Left colon (tissue), 2 donors: ENCODE data around the gene ZBTB8A. TPM values are rescaled to one million over a fixed set of nuclear protein-coding genes. Genes with fewer than 3 reads are reported as not detected.

Source experiments
- ATAC-seq: fragments of 200-7000 bp; cut with Tn5 transposase; one replicate; pipeline ENCODE4 v1.9.1; 2020; ENCODE audit warnings: mild to moderate bottlenecking, moderate library complexity
- DNase-seq, 2 donors: peaks; one replicate each; pipeline ENCODE4 v3.0.0-alpha.2; 2020
- intact Hi-C, 2 donors: fragments of 100-400 bp; cut with DNase I in 1 of 2; cut with micrococcal nuclease in 1 of 2; formaldehyde crosslinking; loops; one replicate each; pipeline versions ENCODE4 v1.11.2 to v1.14.0; 2022; cut with DNase I, micrococcal nuclease
- long read RNA-seq: library from polyadenylated mRNA; unstranded; transcript quantifications from one replicate; pipeline ENCODE4 v2.0.0, GENCODE V29; 2021
- total RNA-seq, 2 donors: library from RNA; stranded (reverse); fragmentation: NEBNext Ultra II Directional; extraction: Animal tissue kit (Norgen Biotek cat#: 25700); gene quantifications; one replicate each; pipeline ENCODE4 v1.2.1, GENCODE V29; 2021
- donor health status: DM: no; HTN: no; CAD: no.
- donor health status: DM: yes; HTN: yes; CAD: no.

Gene ZBTB8A
- 1 to 10 TPM; 6.0 to 6.7 TPM for total RNA-seq
- long read RNA-seq, full-length matches to known transcripts = 5 of 7 reads
- long read RNA-seq, partial matches to known transcripts = 0 of 7 reads
- long read RNA-seq, other reads (novel, unspliced or antisense) = 2 of 7 reads

DNA sequence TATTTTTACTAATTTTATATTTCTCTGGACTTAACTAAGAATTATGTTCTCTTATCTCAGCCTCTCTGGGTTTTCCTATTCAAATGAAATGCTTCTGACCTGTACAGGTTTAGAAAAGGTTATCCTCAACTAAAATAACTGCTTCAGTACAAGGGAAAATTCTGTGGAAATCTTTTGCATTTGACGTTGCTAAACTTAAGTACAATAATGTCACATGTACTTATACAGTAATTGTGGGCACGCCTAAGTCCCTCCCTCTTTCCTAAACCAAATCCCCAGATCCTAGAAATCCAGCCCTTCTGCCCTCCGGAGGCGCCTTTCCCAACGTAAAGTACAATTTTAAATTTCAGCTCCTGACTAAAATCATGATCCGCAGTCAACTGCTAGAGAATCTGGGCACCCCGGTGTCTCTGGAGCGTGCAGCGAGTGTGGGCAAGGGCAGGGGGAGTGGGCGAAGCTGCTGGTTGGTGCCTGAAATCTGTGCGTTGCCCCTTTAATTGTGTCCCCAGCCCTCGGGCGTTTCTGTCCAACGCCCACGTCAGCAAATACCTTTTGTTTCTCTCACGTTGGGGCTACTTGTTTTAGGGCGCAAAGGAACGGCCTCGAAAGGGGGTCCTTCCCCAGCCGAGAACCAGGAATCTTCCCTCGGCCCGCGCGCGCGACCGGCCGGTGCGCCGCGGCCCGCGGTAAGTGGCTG is at the start of gene ZBTB8A:
Gene ZBTB8A (plus strand): TSS at position 541 of the 697 bp plus-strand sequence. CDS start 53,505 bp downstream, outside the sequence.
- intact Hi-C loops = no loop called here
- ATAC-seq = peak; percentile 74
- peak; percentile 57 to 61 for DNase-seq

DNA sequence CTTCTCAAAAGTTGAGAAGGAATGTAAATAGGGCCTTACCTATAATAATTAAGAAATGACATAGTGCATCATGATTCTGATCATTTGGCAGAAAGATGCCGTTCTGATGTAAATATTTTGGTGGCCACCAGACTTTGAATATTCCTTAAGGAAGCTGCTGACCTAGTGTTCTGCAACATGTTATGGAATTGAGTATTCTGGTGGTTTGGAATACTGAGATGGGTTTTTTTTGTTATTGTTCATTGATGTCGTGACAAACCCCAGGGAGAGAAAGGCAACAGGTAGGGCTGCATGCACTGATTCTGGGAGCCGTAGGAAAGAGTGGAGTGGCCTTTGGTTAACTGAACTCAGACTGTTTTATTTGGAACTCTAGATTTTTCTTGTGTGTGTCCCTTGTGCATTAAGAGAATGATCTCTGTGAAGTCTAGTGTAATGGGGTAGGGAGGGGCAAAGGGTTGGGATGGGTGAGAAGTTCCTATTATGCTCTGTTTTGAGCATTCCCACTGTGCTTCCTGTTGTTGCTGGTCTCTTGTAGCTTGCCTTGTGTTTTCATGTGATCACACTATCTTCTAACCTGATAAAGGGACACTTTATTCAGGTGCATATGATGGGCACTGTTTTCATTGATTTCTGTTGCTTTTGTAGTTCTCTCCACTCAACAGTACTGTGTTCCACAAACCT is 49.3 kb upstream of the ZBTB8A start:
- ATAC-seq (no peak), DNase-seq (no peak)
- intact Hi-C loops = no loop called here

DNA sequence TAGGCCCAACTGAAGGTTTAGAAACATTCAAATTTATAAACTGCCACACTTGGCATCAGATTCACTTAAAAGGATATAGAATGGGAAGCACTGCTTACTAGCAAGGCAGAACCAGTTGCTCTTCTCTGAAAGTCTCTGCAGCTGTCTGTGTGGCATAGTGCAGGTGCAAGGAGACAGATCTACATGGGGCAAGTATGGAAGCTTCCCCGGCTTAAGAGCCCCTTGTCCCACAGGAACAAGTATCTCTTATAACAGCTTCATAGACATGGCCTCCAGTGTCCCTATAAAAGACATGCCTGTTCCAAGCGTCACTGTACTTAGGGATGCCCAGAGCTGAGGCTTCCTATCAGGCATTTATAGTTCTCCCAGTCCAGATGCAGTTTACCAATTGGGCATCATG is 47.8 kb upstream of the ZBTB8A start:
- ATAC-seq (no peak), DNase-seq (no peak)
- intact Hi-C loops = no loop called here

DNA sequence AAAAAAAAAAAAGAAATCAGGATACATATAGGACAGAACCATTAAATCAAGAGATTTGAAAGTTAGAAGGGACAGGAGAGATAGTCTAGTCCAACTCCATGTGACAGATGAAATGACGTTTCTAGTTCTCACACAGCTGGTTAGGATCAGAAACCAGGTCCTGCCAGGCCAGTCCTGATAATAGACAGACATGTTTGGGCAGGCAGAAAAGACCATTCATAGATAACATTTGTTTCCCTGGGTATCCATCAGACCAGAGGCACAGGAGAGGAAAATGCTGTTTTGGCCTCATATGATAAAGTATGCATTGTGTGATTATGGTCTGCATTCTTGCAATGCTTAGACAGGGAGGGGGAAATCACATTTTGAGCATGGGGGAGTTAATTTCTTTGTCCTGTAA is 45.0 kb upstream of the ZBTB8A start:
- ATAC-seq (no peak), DNase-seq (no peak)
- intact Hi-C loops = no loop called here

DNA sequence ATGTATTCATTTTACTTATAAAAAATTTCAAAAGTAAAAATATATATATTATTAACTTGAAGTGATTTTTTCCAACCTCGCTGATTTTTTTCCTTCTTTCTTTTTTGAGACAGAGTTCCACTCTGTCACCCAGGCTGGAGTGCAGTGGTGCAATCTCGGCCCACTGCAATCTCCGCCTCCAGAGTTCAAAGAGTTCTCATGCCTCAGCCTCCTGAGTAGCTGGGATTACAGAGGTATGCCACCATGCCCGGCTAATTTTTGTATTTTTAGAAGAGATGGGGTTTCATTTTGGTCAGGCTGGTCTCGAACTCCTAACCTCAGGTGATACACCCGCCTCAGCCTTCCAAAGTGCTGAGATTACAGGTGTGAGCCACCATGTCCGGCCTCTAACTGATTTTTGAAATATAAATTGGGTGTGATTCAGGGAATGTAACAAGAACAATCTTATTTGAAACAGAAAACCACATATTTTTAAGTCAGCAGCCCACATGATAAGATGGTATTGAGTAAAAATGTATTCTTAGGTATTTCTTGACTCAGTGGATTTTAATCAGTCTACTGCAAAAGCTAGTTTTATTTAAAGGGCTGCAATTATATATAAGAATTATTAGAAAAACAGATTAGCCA is 44.4 kb upstream of the ZBTB8A start:
- no peak for DNase-seq
- intact Hi-C loops = no loop called here
- no peak for ATAC-seq

DNA sequence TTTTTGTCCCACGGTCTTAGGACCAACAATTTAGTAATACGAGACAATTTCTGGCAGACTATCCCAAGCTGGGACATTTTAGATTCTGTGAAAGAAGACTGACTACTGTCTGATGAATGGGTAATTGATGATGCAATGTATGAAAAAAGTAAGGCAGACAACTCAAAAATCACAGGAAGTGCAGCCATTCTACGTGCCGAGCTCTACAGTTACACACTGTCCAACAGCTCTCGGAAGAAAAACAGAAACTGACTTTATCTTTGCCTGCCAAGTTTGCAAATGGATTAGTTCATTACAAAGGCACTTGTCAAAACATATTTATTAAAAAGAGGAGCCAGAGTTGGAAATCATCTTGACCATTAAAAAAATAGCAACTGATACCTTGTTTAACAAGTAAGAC is 43.1 kb upstream of the ZBTB8A start:
- intact Hi-C loops = no loop called here
- ATAC-seq = no peak
- DNase-seq = no peak

DNA sequence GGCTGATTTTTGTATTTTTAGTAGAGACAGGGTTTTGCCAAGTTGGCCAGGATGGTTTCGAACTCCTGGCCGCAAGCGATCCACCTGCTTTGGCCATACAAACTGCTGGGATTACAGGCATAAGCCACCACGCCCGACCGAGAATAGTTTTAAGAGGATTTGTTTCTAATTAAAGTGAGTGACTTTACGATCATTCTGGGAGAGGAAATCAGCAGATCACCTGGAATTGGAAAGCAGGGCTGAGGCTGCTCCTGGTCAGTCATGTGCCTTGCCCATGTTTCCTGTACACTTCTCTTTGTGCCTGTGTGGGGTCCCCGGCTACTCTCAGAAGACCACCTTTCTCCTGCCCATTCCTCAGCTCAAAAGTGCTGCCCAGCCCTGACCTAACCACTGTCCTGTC is 40.5 kb upstream of the ZBTB8A start:
- DNase-seq (no peak), ATAC-seq (no peak)
- intact Hi-C loops = no loop called here

DNA sequence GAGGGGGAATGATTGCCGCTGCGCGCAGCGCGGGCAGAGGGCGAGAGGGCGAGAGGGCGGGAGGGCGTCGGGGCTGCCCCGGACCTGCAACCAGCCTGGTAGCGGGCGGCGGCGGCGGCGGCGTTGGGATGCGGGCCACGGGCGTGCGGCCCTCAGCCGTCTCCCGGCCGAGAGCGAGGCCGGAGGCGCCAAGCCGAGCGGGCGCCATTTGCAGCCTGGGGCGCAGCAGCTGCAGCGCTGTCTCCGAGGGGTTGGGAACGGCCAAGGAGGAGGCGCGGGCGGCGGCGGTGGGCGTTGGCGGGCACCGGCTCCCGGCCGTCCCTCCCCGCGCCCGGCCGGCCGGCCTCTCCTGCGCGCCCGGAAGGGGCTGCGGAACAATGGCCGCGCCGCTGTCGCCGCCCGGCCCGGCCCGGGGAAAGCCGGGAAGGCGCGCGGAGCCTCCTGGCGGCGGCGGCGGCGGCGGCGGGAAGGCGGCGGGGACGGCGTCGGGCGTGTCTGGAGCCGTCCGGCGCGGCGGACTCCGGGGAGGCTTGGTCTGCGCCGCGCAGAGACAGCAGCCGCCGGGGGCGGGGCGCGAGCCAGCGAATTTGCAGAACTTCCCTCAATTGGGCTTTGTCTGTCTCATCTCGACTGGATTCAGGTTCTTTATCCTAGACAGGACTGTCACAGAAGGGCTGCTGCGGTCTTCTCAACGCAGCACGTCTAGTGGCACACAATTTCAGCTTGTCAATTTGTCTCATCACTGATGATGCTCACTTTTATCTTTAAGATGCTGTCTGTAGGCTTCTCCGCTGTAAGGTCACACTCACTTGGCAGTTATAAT is 38.6 kb upstream of the ZBTB8A start:
- ATAC-seq (peak; percentile 92), DNase-seq (peak; percentile 42 to 68)
- intact Hi-C loops = no loop called here

DNA sequence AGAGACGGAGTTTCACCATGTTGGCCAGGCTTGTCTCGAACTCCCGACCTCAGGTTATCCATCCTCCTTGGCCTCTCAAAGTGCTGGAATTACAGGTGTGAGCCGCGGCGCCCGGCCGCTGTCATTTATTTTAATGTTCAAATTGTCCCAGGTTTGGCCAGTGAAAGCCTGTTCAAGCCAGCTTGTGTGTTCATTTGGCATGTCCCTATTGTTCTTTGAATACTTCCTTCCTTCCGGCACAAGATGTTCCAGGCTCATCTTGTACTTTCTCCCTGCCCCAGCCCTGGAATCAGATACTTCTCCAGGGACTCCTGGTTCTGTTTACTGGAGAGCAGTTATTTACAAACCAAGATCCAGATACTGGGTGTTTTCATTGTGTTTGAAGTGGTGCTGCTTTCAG is 37.4 kb upstream of the ZBTB8A start:
- peak in 1 of 2 donors; percentile 33 for DNase-seq
- intact Hi-C loops = no loop called here
- ATAC-seq = no peak

DNA sequence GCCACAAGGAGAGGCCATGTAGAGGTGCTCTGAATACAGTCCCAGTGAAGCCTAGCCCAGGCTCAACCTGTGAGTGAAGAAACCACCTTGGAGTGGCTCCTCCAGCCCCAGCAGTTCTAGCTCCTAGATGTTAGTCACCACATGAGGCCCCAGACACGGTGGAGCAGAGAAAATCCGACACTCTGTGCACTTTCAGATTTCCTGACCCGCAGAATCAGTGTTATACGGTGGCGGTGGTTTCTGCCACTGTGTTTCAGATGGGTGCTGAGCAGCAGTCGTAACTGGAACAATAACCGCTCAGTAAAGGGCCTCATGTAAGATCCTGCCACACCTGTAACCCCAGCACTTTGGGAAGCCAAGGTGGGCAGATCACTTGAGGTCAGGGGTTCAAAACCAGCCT is 36.1 kb upstream of the ZBTB8A start:
- intact Hi-C loops = no loop called here
- ATAC-seq = no peak
- DNase-seq = no peak

DNA sequence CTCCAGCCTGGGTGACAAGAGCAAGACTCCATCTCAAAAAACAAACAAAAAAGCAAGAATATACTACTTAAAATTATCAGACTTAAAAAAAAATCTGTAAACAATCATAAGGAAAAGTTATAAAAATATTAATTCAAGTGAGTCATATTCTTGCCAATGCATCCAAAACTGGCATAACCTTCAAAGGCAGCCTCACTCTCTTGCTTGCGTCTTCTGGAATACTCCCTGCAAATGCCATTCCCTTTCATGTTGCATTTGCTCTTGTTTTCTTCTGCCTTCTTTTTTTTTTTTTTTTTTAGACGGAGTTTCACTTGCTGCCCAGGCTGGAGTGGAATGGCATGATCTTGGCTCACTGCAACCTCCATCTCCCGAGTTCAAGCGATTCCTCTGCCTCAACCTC is 32.2 kb upstream of the ZBTB8A start:
- intact Hi-C loops = no loop called here
- DNase-seq (no peak), ATAC-seq (no peak)

DNA sequence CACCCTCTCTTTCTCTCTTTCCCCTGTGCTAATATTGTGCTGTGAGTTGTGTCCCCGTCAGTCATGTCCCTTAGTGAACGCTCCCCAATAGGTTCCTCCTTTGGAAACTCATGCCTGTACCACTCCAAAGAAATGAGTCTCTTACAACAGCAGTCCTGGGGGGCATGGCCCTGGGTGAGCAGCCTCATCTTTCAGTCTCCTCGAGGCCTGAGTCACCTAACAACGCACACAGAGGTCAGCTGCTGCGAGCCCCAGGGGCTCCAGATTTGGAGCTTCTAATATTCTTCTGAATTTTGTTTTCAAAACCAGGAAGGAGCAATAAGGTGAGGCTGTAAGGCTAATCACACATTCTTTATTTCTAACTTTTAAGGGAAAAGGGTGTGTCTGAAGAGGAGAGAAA is 30.5 kb upstream of the ZBTB8A start:
- no peak for ATAC-seq

DNA sequence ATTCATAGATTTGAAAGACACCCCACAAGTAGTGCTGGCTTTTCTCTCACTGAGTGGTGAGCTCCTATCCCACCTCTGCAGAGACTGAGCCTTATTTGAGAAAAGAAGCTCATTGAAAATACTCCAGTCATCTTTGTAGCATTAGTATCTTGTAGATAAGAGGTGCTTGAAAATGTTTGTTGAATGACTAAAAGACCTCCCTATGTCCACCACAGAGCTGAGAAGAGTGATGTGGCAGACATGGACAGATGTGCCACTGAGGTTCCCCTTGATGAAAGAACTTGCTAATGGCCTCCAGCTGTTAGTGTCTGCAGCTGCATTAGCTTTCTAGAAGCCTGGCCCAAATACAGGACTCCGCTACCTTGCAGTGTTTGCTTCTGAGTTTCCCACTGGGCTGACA is 29.3 kb upstream of the ZBTB8A start:
- ATAC-seq (no peak), DNase-seq (no peak)
- intact Hi-C loops = no loop called here

More for the DNA sequence above, 30.5 kb upstream of the ZBTB8A start:
- intact Hi-C loops = no loop called here
- no peak for DNase-seq

DNA sequence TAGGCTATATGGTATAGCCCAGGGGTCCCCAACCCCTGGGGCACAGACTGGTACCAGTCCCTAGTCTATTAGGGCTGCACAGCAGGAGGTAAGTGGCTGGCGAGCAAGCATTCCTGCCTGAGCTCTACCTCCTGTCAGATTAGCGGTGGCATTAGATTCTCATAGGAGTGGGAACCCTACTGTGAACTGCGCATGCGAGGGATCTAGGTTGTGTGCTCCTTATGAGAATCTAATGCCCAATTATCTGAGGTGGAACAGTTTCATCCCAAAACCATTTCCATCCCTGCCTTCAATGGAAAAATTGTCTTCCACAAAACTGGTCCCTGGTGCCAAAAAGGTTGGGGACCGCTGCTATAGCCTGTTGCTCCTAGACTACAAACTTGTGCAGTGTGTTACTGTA is 22.8 kb upstream of the ZBTB8A start:
- intact Hi-C loops = no loop called here
- ATAC-seq (no peak), DNase-seq (no peak)

DNA sequence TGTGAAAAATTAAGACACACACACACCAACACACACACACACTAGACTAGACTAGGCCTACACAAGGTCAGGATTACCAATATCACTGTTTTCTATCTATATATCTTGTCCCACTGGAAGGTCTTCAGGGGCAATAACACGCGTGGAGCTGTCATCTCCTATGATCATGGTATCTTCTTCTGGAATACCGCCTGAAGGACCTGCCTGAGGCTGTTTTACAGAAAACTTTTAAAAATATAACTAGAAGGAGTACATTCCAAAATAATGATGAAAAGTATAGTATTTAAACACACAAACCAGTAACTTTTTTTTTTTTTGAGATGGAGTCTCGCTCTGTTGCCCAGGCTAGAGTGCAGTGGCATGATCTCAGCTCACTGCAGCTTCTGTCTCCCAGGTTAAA is 20.3 kb upstream of the ZBTB8A start:
- ATAC-seq = no peak
- intact Hi-C loops = no loop called here
- DNase-seq = no peak

DNA sequence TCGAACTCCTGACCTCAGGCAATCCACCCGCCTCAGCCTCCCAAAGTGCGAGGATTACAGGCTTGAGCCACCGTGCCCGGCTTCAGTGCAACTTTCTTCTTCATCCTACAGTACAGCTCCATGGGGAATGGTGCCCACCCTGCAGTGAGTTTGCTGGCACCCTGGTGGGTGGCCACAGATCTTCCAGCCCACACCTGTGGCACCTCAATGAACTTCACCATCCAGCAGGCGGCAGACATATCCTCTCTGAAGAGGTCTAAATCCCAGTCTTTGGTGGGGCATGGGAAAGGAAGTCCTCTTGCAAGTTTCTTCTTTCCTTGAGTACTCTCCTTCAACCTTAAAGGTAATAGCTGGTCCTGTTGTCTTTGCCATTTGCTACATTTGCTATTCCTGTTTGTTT is 18.1 kb upstream of the ZBTB8A start:
- intact Hi-C loops = loop anchor here in 1 of 2 donors (10.0 kb wide), 1 partner anchor 254 kb away; no protein-coding TSS in a partner anchor
- DNase-seq (no peak), ATAC-seq (no peak)

DNA sequence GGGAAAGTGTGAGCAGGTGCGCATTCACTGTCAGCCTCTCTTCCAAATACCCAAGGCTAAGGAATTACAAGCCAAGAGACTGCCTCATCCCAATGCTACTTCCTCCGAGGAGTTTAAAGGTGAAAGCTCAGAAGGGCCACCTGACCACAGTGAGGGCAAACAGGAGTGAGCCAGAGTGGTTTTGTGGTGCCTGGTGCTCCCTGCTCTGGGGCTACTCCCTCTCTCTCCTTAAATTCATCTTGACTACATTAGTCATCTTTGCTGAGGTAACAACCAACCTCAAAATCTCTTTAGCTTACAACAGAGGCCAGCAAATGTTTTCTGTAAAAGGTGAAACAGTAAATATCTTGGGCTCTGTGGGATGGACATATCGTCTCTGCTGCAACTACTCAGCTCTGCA is 14.2 kb upstream of the ZBTB8A start:
- DNase-seq = no peak
- intact Hi-C loops = loop anchor here in 1 of 2 donors (10.0 kb wide), 1 partner anchor 250 kb away; no protein-coding TSS in a partner anchor
- no peak for ATAC-seq

DNA sequence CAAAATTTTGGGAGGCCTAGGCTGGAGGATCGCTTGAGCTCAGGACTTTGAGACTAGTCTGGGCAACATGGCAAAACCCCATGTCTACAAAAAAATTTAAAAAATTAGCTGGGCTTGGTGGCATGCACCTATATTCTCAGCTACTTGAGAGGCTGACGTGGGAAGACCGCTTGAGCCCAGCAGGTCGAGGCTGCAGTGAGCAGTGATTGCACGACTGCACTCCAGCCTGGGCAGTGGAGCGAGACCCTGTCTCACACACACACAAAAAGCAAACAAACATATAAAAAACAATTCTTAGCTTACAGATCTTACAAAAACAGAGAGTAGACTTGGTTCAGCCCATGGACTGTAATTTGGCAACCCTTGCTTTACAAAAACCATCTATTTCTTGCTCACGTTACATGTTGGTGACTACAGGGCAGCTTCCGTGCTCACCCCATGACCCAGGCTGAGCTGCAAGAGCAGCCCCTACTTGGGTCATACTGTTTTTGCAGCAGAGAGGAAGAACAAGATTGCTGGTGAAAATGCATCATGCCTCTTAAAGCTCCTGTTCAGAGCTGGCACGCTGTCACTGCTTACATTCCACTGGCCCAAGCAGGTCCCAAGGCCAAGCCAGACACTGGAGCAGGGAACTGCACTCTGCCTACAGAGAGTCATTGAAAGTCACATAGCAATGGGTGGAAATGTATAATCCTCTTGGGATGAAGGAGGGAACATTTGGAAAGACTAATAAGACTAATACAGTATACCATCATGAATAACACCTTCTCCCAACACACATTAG is 13.4 kb upstream of the ZBTB8A start:
- intact Hi-C loops = loop anchor here in 1 of 2 donors (10.0 kb wide), 1 partner anchor 249 kb away; no protein-coding TSS in a partner anchor

More for the DNA sequence above, 13.4 kb upstream of the ZBTB8A start:
- ATAC-seq (no peak), DNase-seq (no peak)
